PC-9 (cell line): ENCODE results near the gene SNRNP48.

ENCODE experiments used
- CTCF ChIP-seq: fragments of 200-600 bp; sonication (generic); conservative IDR thresholded peaks from 2 replicates; pipeline ENCODE4 v1.6.1; 2017; ENCODE audit warnings: mixed run types, antibody characterized with exemption, mild to moderate bottlenecking, moderate library complexity
- EZH2 ChIP-seq: fragments of 200-600 bp; sonication (generic); IDR thresholded peaks from 2 replicates; pipeline ENCODE4 v1.8.0; 2017; ENCODE audit warnings: antibody characterized with exemption, low read depth

GRCh38 chr6:7555671-7556070, 34.3 kb upstream of the SNRNP48 start:
- TF ChIP-seq CTCF (no peak), EZH2 (no peak)
